ENCODE measurements around the gene YY1.
"Not testable (repeated sequence)": the region's sequence is repeated elsewhere in the genome, so short reads cannot be mapped to it uniquely, and the experiment has no call there.

The YY1 gene

DNA sequence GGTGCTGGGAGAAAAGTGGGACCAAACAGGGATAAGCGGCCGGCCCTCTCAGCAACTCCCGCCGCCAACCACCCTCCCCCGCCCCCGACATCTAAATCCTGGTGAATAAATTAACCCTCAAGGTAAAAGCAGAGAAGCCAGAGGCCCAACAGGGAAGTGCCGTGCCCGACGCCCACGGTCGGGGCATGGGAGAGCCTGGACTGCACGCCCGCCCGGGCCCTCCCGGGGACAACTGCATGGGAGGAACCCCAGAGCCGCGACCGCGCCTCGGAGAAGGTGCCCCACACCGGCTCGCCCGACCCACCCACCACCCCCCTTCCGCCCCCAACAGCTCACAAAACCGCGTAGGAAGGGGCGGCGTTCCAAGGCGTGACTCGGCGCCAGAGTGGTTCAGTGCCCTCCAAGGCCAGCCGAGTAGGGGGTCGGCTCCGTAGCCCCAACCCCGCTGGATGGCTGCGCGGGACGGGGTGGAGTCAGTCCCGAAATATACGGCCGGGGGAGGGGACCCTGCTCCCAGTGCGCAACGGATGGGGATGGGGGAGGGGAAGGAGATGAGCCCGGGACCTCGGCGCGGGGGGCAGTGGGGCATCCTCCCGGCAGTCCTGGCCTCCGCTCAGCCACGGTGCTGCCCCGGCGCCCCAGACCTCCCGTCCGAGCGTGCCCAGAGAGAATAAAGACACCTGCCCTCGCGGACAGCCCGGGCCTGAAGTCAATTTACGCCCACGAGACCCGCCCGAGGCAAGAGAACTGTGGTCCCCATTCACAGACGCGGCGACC is 66.6 kb downstream of the YY1 start:
- H3K27ac ChIP-seq: peak overlapping the region; percentile 61
- no peak for TF ChIP-seq ZFX (IDR thresholded peaks at IDR 0.05)
- TF ChIP-seq, protein P1, sequence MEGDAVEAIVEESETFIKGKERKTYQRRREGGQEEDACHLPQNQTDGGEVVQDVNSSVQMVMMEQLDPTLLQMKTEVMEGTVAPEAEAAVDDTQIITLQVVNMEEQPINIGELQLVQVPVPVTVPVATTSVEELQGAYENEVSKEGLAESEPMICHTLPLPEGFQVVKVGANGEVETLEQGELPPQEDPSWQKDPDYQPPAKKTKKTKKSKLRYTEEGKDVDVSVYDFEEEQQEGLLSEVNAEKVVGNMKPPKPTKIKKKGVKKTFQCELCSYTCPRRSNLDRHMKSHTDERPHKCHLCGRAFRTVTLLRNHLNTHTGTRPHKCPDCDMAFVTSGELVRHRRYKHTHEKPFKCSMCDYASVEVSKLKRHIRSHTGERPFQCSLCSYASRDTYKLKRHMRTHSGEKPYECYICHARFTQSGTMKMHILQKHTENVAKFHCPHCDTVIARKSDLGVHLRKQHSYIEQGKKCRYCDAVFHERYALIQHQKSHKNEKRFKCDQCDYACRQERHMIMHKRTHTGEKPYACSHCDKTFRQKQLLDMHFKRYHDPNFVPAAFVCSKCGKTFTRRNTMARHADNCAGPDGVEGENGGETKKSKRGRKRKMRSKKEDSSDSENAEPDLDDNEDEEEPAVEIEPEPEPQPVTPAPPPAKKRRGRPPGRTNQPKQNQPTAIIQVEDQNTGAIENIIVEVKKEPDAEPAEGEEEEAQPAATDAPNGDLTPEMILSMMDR (conservative IDR thresholded peaks at IDR 0.05): no peak

DNA sequence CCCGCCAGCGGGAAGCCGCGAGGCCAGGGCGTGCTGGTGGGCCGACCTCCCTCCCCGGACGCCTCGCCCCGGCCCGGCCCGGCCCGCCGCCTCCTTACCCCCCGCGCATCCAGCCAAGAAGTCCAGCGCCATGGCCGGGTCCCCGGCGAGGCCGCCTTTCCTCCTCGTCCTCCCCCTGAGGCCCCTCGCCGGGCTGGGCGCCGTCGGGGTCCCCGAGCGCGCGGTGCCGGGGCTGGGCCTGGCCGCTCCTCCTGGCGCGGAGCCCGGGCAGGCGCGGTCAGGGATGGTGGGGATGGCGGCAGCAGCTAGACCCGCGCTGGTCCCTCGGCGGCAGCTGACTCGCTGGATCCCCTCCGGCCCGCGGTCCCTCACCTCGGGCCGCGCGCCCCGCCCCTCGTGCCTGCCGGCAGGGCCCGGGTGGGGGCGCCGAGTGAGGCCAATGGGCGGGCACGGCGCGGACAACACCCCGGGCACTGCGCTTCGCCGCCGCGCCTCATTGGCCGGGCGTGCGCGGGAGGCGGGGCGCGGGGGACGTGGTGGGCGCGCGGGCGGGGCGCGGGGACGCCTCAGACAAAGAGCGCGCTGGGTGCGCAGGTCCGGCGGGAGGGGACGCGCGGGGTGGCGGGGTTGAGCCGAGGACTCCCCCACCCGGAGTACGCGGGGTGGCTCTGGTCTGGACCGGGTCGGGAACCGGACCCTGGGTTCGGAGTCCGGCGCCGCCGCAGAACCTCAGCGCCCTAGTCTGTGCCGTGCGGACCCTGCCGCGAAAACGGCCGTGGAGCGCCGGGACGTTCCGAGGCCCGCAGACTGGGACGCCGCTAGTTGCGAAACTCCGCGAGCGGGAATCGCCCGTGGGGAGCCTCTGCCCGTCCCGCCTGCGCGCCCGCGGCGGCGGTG is 67.4 kb downstream of the YY1 start, which contains the start of gene SLC25A29:
Gene SLC25A29, minus strand, starts transcription at position 344 of the 897 bp plus-strand sequence. Its CDS starts 212 bp downstream, at position 132.
- H3K27ac ChIP-seq: peak within 1 kb of the TSS; percentile 61
- TF ChIP-seq ZFX (IDR thresholded peaks at IDR 0.05): no peak
- TF ChIP-seq, protein P1 (conservative IDR thresholded peaks at IDR 0.05): no peak

DNA sequence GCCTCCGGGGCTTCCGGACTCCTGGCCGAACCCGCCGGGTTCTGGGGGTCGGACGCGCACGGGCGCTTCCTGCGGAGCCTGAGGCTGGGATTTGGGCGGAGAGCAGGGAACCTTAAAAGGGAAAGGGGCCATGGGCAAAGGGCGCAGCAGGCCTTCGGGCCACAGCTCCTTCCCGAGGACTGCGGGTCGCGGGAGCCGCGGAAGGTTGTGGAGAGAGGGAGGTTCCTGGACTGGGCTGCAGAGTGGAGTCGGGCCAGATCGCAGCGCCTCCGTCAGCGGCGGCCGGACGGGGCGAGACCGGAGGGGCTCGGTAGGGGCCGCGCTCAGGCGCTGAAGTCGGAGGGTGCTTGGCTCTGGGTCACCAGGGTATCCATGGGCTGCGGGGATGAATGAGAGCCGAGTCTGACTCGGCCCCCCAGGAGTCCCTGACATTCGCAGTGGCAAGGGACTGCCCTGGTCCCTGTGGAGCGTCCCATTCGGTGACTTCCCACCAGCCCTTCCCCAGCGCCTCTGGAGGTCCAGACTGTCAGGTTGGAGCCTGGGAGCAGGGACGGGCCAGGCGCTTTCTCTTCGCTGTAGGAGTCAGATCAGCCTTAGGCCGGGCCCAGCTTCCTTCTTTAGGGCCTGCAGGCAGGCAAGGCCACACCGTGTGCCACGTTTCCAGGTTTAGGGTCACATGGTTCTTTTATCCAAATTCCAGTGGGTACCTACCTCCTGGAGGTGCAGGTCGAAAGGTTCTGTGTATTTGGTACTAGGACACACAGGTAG is 68.2 kb downstream of the YY1 start:
- peak overlapping the region; percentile 61 for H3K27ac ChIP-seq
- TF ChIP-seq, protein P1 (conservative IDR thresholded peaks at IDR 0.05): no peak
- TF ChIP-seq ZFX (IDR thresholded peaks at IDR 0.05): no peak

DNA sequence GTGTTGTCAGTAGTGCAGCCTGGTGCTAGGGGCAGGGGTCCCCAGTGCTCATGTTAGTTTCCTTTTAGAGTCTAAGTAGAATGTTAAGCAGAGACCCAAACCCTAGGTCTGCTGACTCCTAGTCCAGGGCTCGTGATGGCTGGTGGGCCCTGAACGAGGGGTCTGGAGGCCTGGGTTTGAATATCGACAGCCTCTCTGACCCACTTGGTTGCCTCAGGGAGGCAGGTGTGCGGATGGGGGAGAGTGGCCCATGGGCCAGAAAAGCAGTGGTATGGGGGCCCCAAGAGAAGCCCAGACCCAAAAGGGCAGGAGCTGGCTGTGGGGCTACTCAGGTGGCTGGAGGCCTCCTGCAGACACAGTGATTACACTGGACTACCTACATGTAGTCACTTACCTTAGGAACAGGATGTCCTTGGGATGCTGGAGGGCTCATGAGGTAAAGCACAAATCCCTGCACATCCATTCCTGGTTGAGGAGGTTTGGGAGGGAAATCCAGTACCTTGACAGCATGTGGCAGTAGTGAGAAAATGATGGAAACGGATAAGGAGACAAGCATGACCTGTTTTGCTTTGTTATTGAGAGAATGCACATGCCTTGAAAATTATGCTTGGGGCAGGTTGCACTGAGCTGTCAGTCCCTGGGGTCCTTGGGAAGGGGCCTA is 69.0 kb downstream of the YY1 start:
- H3K27ac ChIP-seq: no peak overlapping the region
- TF ChIP-seq, protein P1 (conservative IDR thresholded peaks at IDR 0.05): no peak
- no peak for TF ChIP-seq ZFX (IDR thresholded peaks at IDR 0.05)

DNA sequence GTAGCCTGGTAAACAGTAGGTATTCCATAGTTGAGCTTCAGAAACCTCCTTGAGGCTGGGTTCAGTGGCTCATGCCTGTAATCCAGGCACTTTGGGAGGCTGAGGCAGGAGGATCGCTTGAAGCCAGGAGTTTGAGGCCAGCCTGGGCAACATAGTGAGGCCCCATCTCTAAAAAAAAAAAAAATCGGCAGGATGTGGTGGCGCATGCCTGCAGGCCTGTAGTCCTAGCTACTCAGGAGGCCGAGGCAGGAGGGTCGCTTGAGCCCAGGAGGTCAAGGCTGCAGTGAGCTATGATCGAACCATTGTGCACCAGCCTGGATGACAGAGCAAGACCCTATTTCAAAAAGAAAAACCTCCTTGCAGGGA is 69.5 kb downstream of the YY1 start:
- not testable (repeated sequence) for H3K27ac ChIP-seq

DNA sequence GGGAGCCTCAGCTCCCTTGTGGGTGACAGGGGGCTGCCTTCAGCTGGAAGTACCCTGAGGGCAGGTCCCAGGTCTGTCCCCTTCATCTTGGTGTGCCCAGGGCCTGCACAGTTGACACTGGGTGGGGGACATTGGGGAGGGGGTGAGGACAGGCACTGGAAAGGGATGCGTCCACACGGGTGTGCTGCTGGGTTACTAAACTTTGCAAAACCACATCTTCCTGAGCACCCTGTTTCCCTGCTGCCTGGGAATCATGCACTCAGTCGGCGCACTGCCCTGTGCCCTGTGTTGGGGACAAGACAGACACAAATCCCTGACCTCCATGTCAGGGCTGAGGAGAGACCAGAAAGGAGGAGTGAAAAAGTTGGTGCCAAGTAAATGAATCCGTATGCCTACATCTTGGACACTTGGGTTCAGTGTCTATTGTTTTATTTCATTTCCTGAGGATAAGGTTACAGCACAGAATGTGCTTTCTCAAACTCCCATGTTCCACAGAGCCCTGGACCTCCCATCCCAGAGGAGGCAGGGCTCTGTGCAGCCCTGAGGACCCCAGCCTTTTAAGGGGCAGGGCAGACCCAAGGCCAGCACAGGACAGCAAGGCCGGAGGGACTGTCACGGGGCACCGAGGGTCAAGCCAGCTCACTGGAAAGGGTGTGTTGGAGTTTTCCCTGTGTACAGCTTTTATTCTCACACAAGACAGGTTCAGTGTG is 70.2 kb downstream of the YY1 start:
- H3K27ac ChIP-seq: no peak overlapping the region
- TF ChIP-seq ZFX (IDR thresholded peaks at IDR 0.05): no peak
- TF ChIP-seq, protein P1 (conservative IDR thresholded peaks at IDR 0.05): no peak

DNA sequence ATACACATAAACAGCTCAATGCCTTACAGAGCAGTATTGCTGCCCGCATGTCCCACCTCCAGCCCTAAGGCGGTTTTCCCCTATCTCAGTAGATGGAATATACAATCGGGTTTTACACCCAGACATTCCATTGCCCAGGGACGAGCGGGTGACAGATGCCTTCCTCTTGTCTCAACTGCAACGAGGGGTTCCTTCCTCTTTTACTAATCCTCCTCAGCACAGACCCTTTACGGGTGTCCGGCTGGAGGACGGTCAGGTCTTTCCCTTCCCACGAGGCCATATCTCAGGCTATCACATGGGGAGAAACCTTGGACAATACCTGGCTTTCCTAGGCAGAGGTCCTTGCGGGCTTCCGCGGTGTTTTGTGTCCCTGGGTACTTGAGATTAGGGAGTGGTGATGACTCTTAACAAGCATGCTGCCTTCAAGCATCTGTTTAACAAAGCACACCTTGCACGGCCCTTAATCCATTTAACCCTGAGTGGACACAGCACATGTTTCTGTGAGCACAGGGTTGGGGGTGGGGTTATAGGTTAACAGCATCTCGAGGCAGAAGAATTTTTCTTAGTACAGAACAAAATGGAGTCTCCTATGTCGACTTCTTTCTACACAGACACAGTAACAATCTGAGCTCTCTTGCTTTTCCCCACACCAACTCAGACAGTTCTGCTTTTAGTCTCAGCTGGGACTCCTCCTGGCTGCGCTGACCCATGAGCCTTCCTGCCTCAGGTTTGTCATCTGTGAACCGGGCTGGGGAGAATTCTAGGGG is 73.3 kb downstream of the YY1 start:
- H3K27ac ChIP-seq: not testable (repeated sequence)

All from C4-2B (cell line).